H9 (cell line): ENCODE results near the gene GNL3. TPM values are rescaled to one million over a fixed set of nuclear protein-coding genes. Genes with fewer than 3 reads are reported as not detected.

Experiments
- DNase-seq: peaks from one replicate; pipeline ENCODE4 v3.0.0-alpha.2; 2017
- H2AFZ ChIP-seq: one replicate; pipeline ENCODE4 v1.6.1; 2013; ENCODE audit warnings: mild to moderate bottlenecking, low read length, control low read depth, moderate library complexity
- H2AK5ac ChIP-seq: 2 replicates; pipeline ENCODE4 v1.6.1; 2013; ENCODE audit warnings: low read length, control low read depth, mixed read lengths; ENCODE audit not compliant: insufficient read length
- H2BK120ac ChIP-seq: one replicate; pipeline ENCODE4 v1.6.1; 2013; ENCODE audit warnings: low read depth, mild to moderate bottlenecking, low read length, control low read depth, inconsistent platforms; ENCODE audit not compliant: poor library complexity, severe bottlenecking
- H2BK12ac ChIP-seq: 2 replicates; pipeline ENCODE4 v1.6.1; 2013; ENCODE audit warnings: low read length, control low read depth, mixed read lengths, low read depth; ENCODE audit not compliant: insufficient read length
- H2BK15ac ChIP-seq: 2 replicates; pipeline ENCODE4 v1.6.1; 2013; ENCODE audit warnings: low read depth, low read length, control low read depth
- H2BK20ac ChIP-seq: one replicate; pipeline ENCODE4 v1.6.1; 2013; ENCODE audit warnings: low read depth, mild to moderate bottlenecking, low read length, control low read depth, inconsistent platforms; ENCODE audit not compliant: poor library complexity, severe bottlenecking
- H2BK5ac ChIP-seq: 2 replicates; pipeline ENCODE4 v1.6.1; 2013; ENCODE audit warnings: low read length, control low read depth, mixed read lengths; ENCODE audit not compliant: insufficient read length
- H3K14ac ChIP-seq: 2 replicates; pipeline ENCODE4 v1.6.1; 2013; ENCODE audit warnings: low read length, control low read depth; ENCODE audit not compliant: insufficient read depth
- H3K18ac ChIP-seq: 2 replicates; pipeline ENCODE4 v1.6.1; 2013; ENCODE audit warnings: low read depth, mild to moderate bottlenecking, mixed read lengths, low read length, control low read depth; ENCODE audit not compliant: insufficient read length
- H3K23ac ChIP-seq: 2 replicates; pipeline ENCODE4 v1.6.1; 2013; ENCODE audit warnings: low read length, control low read depth, mixed read lengths, low read depth; ENCODE audit not compliant: insufficient read length
- H3K23me2 ChIP-seq: 2 replicates; pipeline ENCODE4 v1.6.1; 2013; ENCODE audit warnings: low read depth, mild to moderate bottlenecking, mixed read lengths, low read length, control low read depth; ENCODE audit not compliant: insufficient read length, poor library complexity, severe bottlenecking
- H3K27ac ChIP-seq: 2 replicates; pipeline ENCODE4 v1.5.1; 2013; ENCODE audit warnings: low read length, control low read depth, mixed read lengths, low read depth; ENCODE audit not compliant: insufficient read length
- H3K27me3 ChIP-seq: 2 replicates; pipeline ENCODE4 v1.6.1; 2013; ENCODE audit warnings: low read length, control low read depth, inconsistent platforms; ENCODE audit not compliant: insufficient read depth
- H3K4ac ChIP-seq: 2 replicates; pipeline ENCODE4 v1.6.1; 2013; ENCODE audit warnings: low read depth, mild to moderate bottlenecking, control low read depth, inconsistent platforms, low read length, moderate library complexity
- H3K4me1 ChIP-seq: 2 replicates; pipeline ENCODE4 v1.6.1; 2013; ENCODE audit warnings: low read length, control low read depth, inconsistent platforms; ENCODE audit not compliant: insufficient read depth
- H3K4me2 ChIP-seq: 2 replicates; pipeline ENCODE4 v1.6.1; 2013; ENCODE audit warnings: low read length, control low read depth, mixed read lengths; ENCODE audit not compliant: insufficient read length, insufficient read depth
- H3K56ac ChIP-seq: 2 replicates; pipeline ENCODE4 v1.6.1; 2013; ENCODE audit warnings: low read depth, mild to moderate bottlenecking, mixed read lengths, low read length, control low read depth; ENCODE audit not compliant: insufficient read length
- H3K79me1 ChIP-seq: 2 replicates; pipeline ENCODE4 v1.6.1; 2013; ENCODE audit warnings: low read depth, mild to moderate bottlenecking, moderate library complexity, low read length, control low read depth, inconsistent platforms; ENCODE audit not compliant: insufficient read depth, poor library complexity, severe bottlenecking
- H3K79me2 ChIP-seq: 2 replicates; pipeline ENCODE4 v1.6.1; 2013; ENCODE audit warnings: low read length, control low read depth, inconsistent platforms; ENCODE audit not compliant: insufficient read depth
- H3K9ac ChIP-seq: 2 replicates; pipeline ENCODE4 v1.6.1; 2013; ENCODE audit warnings: low read length, control low read depth, mixed read lengths; ENCODE audit not compliant: insufficient read length; ENCODE audit errors: extremely low read depth
- H3K9me3 ChIP-seq: one replicate; pipeline ENCODE4 v1.6.1; 2013; ENCODE audit warnings: low read depth, low read length, inconsistent platforms; ENCODE audit not compliant: control insufficient read depth
- H3T11ph ChIP-seq: one replicate; pipeline ENCODE4 v1.6.1; 2013; ENCODE audit warnings: mild to moderate bottlenecking, low read length, control low read depth, inconsistent platforms
- H4K20me1 ChIP-seq: one replicate; pipeline ENCODE4 v1.6.1; 2013; ENCODE audit not compliant: control insufficient read depth, insufficient read length, insufficient read depth
- H4K5ac ChIP-seq: 2 replicates; pipeline ENCODE4 v1.6.1; 2013; ENCODE audit warnings: low read depth, mild to moderate bottlenecking, mixed read lengths, low read length, control low read depth; ENCODE audit not compliant: insufficient read length
- H4K8ac ChIP-seq: replicated peaks from 2 replicates; pipeline ENCODE4 v1.6.1; 2013; ENCODE audit warnings: low read length, control low read depth, mixed read lengths, low read depth; ENCODE audit not compliant: insufficient read length
- H4K91ac ChIP-seq: 2 replicates; pipeline ENCODE4 v1.6.1; 2013; ENCODE audit warnings: low read depth, mild to moderate bottlenecking, moderate library complexity, mixed read lengths, low read length, control low read depth; ENCODE audit not compliant: insufficient read length
- H3K27ac Mint-ChIP-seq, 3 experiments: 2 replicates in 2 of 3; 3 replicates in 1 of 3; pipeline ENCODE4 v1.8.0; 2020 to 2021; ENCODE audit warnings: mixed read lengths in 3 of 3, mild to moderate bottlenecking in 1 of 3, moderate library complexity in 1 of 3
- H3K27me3 Mint-ChIP-seq: 2 replicates; pipeline ENCODE4 v1.8.0; 2021; ENCODE audit warnings: low read depth, mild to moderate bottlenecking, moderate library complexity, mixed read lengths
- H3K36me3 Mint-ChIP-seq, 3 experiments: 2 replicates in 2 of 3; 3 replicates in 1 of 3; pipeline ENCODE4 v1.8.0; 2020 to 2021; ENCODE audit warnings: low read depth in 3 of 3, mixed read lengths in 3 of 3; ENCODE audit not compliant: insufficient read depth in 1 of 3
- H3K4me1 Mint-ChIP-seq, 2 experiments: 2 replicates each; pipeline ENCODE4 v1.8.0; 2020; ENCODE audit warnings: mixed read lengths in 2 of 2
- H3K4me3 Mint-ChIP-seq, 2 experiments: 2 replicates in 1 of 2; 3 replicates in 1 of 2; pipeline ENCODE4 v1.8.0; 2020 to 2021; ENCODE audit warnings: mild to moderate bottlenecking in 2 of 2, mixed read lengths in 2 of 2, moderate library complexity in 1 of 2
- H3K9me3 Mint-ChIP-seq, 2 experiments: 2 replicates in 1 of 2; 3 replicates in 1 of 2; pipeline ENCODE4 v1.8.0; 2020; ENCODE audit warnings: mild to moderate bottlenecking in 2 of 2, mixed read lengths in 2 of 2, moderate library complexity in 1 of 2
- CTCF ChIP-seq: fragments of 200-600 bp; sonication (generic); conservative IDR thresholded peaks from 3 replicates; pipeline ENCODE4 v1.8.0; 2021; ENCODE audit warnings: antibody characterized with exemption, mild to moderate bottlenecking
- WGBS: extraction: QIAGEN DNeasy Blood & Tissue Kit; methylation state at CpG from one replicate; pipeline ENCODE4 v1.1.7; 2013; ENCODE audit warnings: missing lambda C conversion rate, low lambda C conversion rate, mixed read lengths; ENCODE audit not compliant: insufficient read length; ENCODE audit errors: extremely low coverage; 5-methylcytosine and 5-hydroxymethylcytosine counted together
- total RNA-seq: library from RNA; stranded (reverse); gene quantifications from 2 replicates; pipeline ENCODE4 v1.2.1, GENCODE V29; 2021

Gene GNL3
- total RNA-seq, 1 experiment from 2014 or later, result 250 TPM

- no peak overlapping the region for H3K18ac ChIP-seq
- Mint-ChIP-seq H3K36me3 (peaks cover 35 to 51% (median 49%) of the 10 kb centered on the region in 3 experiments), H3K27ac (no peak overlapping the region), H3K4me3 (peak overlapping the region; percentile 79 to 93), H3K9me3 (no peaks in the 10 kb centered on the region), H3K4me1 (peaks cover 24 to 27% of the 10 kb centered on the region in 2 experiments), H3K27me3 (peaks cover 3% of the 10 kb centered on the region; the same call in 1 of the 2 replicates)
- H3K79me1 ChIP-seq, result peaks cover 16% of the 10 kb centered on the region
- H3K9ac ChIP-seq, result no peak overlapping the region
- H3K23ac ChIP-seq, result no peak overlapping the region
- no CpG with 5 or more reads among the region's 5 CpGs for WGBS
- no peak overlapping the region for H2AFZ ChIP-seq
- no peak overlapping the region for H2BK120ac ChIP-seq
- H3K4me2 ChIP-seq, result no peak overlapping the region
- no peaks in the 10 kb centered on the region for H4K20me1 ChIP-seq
- H3K23me2 ChIP-seq, result peaks cover 3% of the 10 kb centered on the region
- no peak overlapping the region for H3K56ac ChIP-seq
- H3K79me2 ChIP-seq, result peaks cover 15% of the 10 kb centered on the region; the same call in 1 of the 2 replicates
- H3K9me3 ChIP-seq, result no peaks in the 10 kb centered on the region
- H2AK5ac ChIP-seq, result no peak overlapping the region
- no peak overlapping the region for H4K5ac ChIP-seq
- H3K4me1 ChIP-seq, result no peaks in the 10 kb centered on the region
- H2BK15ac ChIP-seq, result no peak overlapping the region
- H4K8ac ChIP-seq, result no peak overlapping the region
- H3K4ac ChIP-seq, result no peak overlapping the region
- DNase-seq, result no peak
- no peak overlapping the region for H2BK20ac ChIP-seq
- no peak overlapping the region for H3K14ac ChIP-seq
- no peak for TF ChIP-seq CTCF
- H2BK5ac ChIP-seq, result no peak overlapping the region
- no peak overlapping the region for H3T11ph ChIP-seq
- no peak overlapping the region for H4K91ac ChIP-seq
- no peak overlapping the region for H3K27ac ChIP-seq
- H3K27me3 ChIP-seq, result no peaks in the 10 kb centered on the region
- no peak overlapping the region for H2BK12ac ChIP-seq
Measured at GRCh38 chr3:52684184-52684583, 1.6 kb upstream of the GNL3 start.
